Activated naive CD4-positive, alpha-beta T cell treated with anti-CD3 and anti-CD28 coated beads, Interleukin-2, amount 50 U/mL, for 72 hours (primary cell): Measurements from ENCODE around the gene SECTM1. TPM values are rescaled to one million over a fixed set of nuclear protein-coding genes. Genes with fewer than 3 reads are reported as not detected.

Source experiments
- ATAC-seq, 2 donors: fragments of 150-1000 bp; cut with Tn5 transposase; 2 replicates each; pipeline ENCODE4 v1.10.0; 2021; ENCODE audit warnings: mild to moderate bottlenecking in 2 of 2, moderate library complexity in 2 of 2
- DNase-seq, 2 donors: peaks; one replicate each; pipeline ENCODE4 v3.0.0; 2021 to 2022; ENCODE audit warnings: low spot score in 2 of 2
- H3K27ac Mint-ChIP-seq, 2 donors: one replicate each; pipeline ENCODE4 v1.8.0; 2022; ENCODE audit warnings: mild to moderate bottlenecking in 2 of 2, mixed read lengths in 2 of 2
- H3K36me3 Mint-ChIP-seq, 2 donors: one replicate each; pipeline ENCODE4 v1.8.0; 2022; ENCODE audit warnings: mixed read lengths in 2 of 2
- H3K9me3 Mint-ChIP-seq, 2 donors: one replicate each; pipeline ENCODE4 v1.8.0; 2022; ENCODE audit warnings: mixed read lengths in 2 of 2
- total RNA-seq, 2 donors: library from RNA; stranded (reverse); gene quantifications; one replicate each; pipeline ENCODE4 v1.2.3, GENCODE V29; 2022

SECTM1 gene
- total RNA-seq, 2 donors from 2014 or later: 2.3 to 13.7 TPM

DNA sequence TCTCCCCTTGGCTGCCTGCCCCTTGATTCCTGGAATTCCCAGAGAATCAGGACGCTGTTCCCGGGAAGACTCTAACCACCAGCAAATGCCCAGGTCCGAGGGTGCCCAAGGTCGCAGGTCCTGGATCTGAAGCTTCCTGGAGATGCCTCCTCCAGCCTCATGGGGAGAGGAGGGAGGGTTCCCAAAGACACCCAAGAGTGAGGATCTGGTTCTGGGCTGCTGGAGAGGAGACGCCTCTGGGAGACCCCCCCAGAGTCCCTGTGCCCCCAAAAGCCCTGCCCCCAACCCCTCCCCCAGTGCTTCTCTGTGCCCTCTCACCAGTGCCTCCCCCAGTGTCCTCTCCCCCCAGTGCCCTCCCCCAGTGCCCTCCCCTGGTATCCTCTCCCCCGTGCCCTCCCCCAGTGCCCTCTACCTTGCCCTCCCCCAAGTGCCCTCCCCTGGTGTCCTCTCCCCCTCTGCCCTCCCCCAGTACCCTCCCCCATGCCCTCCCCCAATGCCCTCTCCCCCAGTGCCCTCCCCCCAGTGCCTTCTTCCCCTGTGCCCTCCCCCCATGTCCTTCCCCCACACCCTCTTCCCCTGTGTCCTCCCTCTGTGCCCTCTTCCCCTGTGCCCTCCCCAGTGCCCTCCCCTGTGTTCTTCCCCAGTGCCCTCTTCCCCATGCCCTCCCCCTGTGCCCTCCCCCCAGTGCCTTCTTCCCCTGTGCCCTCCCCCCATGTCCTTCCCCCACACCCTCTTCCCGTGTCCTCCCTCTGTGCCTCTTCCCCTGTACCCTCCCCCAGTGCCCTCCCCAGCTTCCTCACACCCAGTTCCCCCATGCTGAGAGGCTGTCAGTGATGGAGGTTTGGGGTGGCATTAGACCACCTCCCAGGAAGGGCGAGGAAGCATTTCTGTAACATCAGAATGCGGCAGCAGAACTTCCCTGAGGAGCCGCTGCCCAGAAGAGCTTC lies 6.3 kb upstream of the SECTM1 start:
- no peaks in the 10 kb centered on the region for H3K36me3 Mint-ChIP-seq
- no peaks in the 10 kb centered on the region for H3K9me3 Mint-ChIP-seq
- DNase-seq (no peak), ATAC-seq (no peak)
- no peak overlapping the region for H3K27ac Mint-ChIP-seq

DNA sequence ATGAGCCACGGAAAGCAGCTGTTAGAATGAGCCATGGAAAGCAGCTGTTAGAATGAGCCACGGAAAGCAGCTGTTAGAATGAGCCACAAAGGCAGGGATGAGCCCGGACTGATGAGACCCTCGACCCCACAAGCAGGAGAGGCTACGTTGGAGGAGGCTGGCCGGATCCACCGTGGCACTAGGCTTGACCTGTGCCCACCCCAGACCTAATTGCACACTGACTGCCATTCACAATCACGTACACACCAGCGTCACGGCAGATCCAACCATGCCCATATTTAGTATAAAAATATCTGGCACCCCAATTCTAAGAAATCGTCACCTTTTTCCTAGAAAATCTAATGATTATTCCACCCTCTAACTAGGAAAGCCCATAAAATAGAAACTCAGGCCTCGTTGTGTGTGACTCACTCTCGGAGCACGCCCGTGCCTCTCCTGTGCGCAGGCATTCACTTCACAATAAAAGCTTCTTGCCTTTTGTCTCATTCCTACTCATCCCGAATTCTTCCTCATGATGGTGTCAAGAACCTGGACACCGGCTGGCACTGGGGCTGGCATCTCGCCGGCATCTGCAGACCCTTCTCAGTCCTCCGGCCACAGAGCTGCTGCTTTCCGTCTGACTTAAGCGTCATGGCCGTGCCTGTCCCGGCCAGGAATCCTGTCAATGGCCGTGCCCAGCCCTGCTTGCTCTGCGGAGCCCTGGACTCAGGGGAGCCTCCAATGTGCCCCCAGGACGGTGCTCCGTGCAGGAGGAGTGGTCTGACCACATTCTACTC lies 5.5 kb upstream of the SECTM1 start:
- H3K27ac Mint-ChIP-seq: no peak overlapping the region
- no peaks in the 10 kb centered on the region for H3K36me3 Mint-ChIP-seq
- no peak for DNase-seq
- no peaks in the 10 kb centered on the region for H3K9me3 Mint-ChIP-seq
- ATAC-seq: no peak

DNA sequence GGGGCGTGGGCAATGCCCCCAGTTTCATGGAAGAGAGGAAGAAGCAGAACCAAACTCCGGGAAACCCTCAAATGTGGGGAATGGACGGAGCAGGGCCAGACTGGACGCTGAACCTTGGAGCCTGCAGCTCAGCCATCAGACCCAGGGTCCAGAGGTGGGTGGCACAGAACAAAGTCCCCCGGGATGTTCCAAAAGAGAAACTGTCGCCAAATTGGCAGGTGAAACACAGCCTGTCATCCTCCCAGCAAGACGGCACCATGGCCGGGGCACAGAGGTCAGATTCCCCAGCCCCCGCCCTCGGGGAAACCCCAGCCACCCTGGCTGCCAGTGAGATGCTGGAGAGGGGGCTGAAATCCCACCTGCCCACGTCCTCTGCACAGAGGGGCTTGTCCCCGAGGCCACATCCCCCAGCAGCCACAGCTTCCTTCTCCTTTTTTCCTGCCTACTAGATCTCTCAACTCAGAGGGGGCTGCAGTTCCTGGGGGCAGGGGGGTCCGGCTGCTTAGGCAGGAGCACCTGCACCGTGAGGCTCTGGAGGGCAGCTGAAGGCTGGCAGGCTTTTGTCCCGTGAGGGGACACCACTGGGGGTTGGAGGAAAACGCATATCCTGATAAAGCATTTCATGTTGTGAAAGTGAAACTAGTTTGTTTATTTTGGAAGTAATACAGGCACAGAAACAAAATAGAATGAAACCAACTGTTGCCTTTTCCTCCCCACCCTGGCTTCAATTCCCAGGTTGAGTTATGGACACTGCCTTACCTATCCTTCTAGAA lies 1.2 kb upstream of the SECTM1 start:
- H3K36me3 Mint-ChIP-seq: no peaks in the 10 kb centered on the region
- ATAC-seq (peak in 1 of 2 donors; percentile 6), DNase-seq (no peak)
- peak overlapping the region in 1 of 2 donors; percentile 90 for H3K27ac Mint-ChIP-seq
- H3K9me3 Mint-ChIP-seq: no peaks in the 10 kb centered on the region

DNA sequence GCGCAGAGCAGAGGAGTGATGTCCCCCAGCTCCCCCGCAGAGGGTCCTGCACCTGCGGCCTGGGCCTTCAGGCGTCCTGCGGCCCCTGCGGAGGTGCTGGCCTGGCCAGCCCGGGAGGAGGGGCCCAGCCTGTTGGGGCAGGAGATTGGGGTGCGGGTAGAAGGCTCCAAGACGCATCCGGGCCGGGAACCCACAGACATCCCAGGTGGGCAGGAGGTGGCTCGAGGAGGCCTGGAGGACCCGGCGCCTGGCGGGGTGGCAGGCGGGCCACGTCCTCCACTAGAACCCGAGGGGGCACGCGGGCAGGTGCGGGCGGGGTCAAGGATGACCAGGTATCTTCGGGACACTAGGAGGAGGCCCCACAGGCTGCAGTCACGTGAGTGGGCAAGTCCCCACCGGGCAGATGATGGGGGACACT lies 647 bp upstream of the SECTM1 start:
- DNase-seq: no peak
- no peak overlapping the region for H3K27ac Mint-ChIP-seq

DNA sequence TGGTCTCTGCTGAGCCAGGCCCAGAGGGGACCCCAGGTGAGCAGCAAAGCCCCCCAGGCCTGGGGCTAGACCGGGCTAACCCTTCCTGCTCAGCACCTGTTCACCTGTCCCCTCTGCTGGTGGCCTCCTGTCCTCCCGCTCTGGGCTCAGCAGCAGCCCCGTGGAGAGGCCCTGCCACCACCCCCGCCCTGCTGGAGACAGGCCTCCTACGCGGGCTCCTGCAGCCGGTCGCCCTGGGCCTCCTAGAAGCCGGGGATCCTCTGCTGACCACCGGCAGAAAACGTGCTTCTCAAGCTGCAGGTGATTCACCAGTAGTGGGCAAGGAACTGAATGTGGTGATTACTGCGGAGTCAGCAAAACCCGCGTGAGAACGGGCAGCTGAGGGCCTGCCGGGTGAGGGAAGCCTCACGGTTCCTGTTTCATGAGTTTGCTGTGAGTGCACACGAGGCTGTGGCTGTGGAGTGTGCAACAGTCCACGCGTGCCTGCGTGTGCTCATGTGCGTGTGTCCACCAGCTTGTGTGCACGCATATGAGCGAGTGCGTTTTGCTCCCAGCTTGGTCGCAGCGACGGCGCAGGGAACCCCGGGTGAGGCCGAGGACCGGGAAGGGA lies 792 bp downstream of the SECTM1 start:
- Mint-ChIP-seq H3K36me3 (no peaks in the 10 kb centered on the region), H3K27ac (peak overlapping the region in 1 of 2 donors; percentile 22)
- DNase-seq: no peak

More for the DNA sequence above, 647 bp upstream of the SECTM1 start:
- Mint-ChIP-seq H3K9me3 (no peaks in the 10 kb centered on the region), H3K36me3 (no peaks in the 10 kb centered on the region)
- ATAC-seq: no peak

DNA sequence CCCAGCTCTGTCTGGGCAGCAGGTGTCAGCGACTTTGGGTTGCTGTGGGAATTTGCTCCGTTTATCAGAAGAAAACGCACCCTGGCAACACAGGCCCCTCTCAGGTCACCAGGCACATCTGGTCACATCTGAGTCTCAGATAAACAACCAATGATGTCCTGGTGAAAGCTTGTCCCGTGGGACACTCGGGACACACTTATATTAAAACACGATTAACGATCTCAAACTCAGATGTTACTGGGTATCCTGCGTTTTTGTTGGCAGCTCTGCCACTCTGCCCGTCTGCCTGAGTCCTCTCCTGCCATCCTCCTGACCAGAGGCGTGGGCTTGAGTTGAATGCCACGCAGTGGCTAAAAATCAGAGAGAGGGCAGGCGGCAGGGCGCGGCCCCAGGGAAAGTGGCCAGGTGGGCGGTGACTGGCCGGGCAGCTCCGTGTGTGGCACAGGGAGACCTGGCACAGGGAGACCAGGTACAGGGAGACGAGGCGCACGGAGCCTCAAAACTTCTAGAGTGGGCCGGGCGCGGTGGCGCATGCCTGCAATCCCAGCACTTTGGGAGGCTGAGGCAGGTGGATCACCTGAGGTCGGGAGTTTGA lies 2.1 kb downstream of the SECTM1 start:
- ATAC-seq (no peak), DNase-seq (no peak)
- no peaks in the 10 kb centered on the region for H3K9me3 Mint-ChIP-seq
- H3K27ac Mint-ChIP-seq: no peak overlapping the region
- H3K36me3 Mint-ChIP-seq: no peaks in the 10 kb centered on the region

More for the DNA sequence above, 792 bp downstream of the SECTM1 start:
- H3K9me3 Mint-ChIP-seq: no peaks in the 10 kb centered on the region
- ATAC-seq: peak; percentile 27 to 65

DNA sequence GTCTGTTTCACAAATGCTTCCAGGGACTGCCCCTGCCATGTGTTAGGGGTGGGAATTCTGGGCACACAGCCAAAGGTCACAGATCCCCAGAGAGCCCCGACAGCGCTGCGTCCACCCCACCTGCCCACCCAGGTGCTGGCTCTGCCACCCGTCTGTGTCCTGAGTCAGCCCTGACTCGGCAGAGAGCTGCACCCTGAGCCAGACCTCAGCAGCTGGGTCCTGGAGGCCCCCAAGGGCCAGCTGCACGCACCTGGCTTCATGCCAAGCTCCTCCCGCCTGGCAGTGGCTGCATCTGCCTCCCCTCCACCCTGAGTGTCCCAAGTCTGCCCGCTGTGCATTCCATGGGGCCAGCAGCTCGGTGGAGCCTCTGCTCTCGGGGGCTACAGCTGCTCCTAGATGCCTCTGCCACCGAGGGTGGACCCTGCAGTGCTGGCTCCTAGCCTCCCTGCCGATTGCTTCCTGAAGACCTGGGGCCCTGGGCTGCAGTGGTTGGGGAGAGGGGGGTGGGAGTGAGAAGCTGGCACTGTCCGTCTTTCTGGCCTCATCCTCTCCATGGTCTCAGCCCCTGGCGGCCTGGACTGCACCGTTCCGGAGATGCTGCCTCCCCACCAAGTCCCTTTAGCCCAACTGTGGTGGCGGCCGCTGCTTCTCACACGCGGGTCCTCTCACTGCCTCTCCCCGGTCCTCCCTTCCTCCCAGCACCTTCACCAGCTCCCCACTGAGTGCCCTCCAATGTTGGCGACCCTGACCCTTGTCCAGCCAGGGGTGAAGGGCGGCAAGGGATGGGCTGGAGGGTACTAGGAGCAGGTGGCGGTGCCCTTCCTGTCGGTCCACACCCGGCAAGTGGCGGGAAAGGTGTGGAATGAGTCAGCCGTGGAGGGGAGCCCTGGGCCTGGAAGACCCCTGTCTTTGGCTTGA lies 3.0 kb downstream of the SECTM1 start:
- Mint-ChIP-seq H3K9me3 (no peaks in the 10 kb centered on the region), H3K27ac (no peak overlapping the region), H3K36me3 (no peaks in the 10 kb centered on the region)
- ATAC-seq: no peak
- DNase-seq: no peak

DNA sequence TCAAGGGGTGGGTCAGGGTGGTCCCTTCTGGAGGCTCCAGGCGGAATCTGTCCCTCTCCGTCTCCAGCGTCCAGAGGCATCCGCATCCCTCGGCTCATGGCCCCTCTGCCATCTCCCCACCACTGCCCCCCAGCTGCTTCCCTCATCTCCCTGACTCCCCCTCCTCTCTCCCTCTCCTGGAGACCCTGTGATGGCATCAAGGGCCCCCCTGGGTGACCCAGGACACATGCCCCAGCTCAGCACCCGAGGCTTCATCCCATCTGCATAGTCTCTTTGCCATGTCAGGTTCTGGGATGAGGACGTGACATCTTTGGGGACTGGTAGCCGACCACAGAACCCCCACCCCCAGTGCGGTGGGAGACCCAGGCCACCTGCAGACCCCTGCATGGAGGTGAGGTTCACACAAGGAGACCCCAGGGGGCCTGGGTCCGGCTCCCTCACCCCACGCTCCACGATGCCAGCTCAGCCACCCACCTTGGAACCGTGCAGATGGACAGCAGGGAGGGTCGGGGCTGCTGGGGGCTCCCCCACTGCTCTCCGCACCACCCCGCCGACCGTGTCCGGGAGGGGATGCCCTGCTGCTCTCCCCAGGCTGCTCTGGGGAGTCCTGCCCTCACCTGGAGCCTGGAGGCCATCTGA lies 3.8 kb downstream of the SECTM1 start:
- H3K27ac Mint-ChIP-seq: no peak overlapping the region
- no peak for ATAC-seq
- peaks cover 0 to under 1% of the 10 kb centered on the region in 2 donors for H3K36me3 Mint-ChIP-seq
- no peak for DNase-seq
- H3K9me3 Mint-ChIP-seq: no peaks in the 10 kb centered on the region

DNA sequence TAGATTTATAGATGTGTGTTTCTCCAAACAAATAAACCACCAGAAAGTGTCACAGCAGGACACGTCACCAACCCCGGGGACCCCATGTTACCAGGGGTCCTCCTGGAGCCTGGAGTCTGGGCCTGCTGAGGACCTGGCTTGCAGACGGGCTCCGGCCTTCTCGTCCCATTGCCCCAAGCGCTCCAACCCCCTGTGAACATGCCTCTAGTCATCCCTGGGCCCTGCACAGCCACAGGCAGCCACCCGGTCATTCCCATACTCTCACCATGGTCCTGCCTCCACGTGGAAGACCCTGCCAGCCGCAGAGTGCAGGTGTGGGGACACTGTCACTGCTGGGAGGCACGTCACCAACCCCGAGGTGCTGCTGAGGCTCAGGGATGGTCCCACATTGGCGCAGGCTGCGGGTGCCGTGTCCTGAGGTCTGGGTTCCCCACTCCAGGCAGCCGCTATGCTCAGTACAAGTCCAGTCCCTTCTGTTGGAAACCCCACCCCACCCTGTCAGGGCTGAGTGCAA lies 4.5 kb downstream of the SECTM1 start:
- no peak for DNase-seq
- H3K9me3 Mint-ChIP-seq: no peaks in the 10 kb centered on the region
- ATAC-seq: no peak
- no peak overlapping the region for H3K27ac Mint-ChIP-seq
- H3K36me3 Mint-ChIP-seq: peaks cover 0 to 5% of the 10 kb centered on the region in 2 donors

DNA sequence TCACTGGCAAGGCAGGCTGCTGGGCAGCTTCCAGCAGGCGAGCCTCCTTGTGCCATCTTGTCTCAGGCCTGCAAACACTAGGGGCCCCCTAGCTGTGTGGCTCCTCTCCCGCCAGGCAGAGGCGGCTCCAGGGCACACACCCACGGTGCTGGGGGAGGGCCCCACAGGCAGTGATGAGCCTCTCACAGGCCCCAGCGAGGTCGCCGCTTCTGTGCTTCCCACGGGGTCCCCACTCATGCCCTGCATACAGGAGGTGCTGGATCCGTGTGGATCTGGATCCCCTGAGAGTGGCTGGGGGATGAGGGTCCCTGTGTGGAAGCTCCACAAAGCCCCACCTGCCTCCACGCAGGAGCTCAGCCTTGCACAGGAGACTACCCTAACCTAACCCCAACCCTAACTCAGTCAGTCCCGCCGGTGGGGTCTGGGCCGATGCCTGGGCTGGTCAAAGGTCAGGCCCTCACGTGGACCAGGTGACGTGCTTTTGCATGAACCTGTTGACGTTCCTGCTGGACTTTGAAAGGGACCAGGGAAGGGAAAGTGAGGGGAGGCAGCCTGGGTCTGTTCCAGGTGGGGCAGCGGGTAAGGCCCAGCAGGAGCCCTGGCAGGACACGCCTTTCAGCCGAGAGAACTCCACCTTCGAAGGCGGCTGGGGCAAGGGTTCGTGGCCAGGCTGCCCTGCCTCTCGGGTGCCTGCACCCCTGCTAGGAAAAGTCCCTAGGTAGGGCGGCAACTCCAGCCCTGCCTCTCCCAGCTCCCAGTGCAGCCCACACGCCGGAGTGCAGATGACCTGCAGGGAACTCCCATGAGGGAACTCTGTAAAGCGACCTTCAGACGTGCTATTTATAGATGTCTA lies 5.2 kb downstream of the SECTM1 start:
- no peak for DNase-seq
- ATAC-seq: no peak
- Mint-ChIP-seq H3K9me3 (no peaks in the 10 kb centered on the region), H3K36me3 (peaks cover 0 to 5% of the 10 kb centered on the region in 2 donors), H3K27ac (no peak overlapping the region)

DNA sequence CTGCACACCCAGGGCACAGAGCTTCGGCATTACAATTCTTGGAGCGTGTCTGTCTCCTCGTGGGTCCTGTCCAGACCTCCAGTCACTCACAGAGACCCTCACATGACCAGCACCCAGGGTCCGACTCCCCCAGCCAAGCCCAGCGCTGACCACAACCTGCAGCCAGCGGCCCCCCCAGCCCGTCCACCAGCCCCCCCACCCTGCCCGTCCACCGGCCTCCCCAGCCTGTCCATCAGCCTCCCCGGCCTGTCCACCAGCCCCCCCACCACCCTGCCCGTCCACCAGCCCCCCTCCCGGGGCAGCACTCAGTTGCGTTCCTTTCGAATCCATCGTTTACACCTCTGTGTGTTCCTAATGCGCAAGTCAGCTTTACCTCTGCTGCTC lies 5.8 kb downstream of the SECTM1 start:
- H3K36me3 Mint-ChIP-seq: peaks cover 0 to 5% of the 10 kb centered on the region in 2 donors
- no peak for DNase-seq
- no peak for ATAC-seq
- H3K9me3 Mint-ChIP-seq: no peaks in the 10 kb centered on the region
- no peak overlapping the region for H3K27ac Mint-ChIP-seq

DNA sequence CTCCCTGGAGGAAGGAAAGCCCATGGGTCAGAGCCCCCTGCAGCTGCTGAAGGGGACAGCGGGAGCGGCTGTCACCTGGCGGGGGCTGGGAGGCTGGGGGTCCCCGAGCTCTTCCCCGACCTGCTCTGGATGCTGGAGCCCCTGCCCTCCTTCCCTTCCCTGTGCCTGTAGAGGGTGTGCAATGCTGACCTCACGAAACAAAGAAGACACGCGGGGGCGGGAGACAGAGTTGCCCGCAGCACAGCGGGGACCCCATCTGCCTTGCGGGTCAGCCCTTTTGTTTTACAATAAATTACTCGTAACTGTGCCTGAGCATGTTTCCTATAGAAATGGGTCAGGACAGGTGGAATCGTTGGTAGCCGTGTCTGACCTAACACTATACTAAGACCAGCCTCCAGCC lies 6.3 kb downstream of the SECTM1 start:
- ATAC-seq: no peak
- no peak overlapping the region for H3K27ac Mint-ChIP-seq

DNA sequence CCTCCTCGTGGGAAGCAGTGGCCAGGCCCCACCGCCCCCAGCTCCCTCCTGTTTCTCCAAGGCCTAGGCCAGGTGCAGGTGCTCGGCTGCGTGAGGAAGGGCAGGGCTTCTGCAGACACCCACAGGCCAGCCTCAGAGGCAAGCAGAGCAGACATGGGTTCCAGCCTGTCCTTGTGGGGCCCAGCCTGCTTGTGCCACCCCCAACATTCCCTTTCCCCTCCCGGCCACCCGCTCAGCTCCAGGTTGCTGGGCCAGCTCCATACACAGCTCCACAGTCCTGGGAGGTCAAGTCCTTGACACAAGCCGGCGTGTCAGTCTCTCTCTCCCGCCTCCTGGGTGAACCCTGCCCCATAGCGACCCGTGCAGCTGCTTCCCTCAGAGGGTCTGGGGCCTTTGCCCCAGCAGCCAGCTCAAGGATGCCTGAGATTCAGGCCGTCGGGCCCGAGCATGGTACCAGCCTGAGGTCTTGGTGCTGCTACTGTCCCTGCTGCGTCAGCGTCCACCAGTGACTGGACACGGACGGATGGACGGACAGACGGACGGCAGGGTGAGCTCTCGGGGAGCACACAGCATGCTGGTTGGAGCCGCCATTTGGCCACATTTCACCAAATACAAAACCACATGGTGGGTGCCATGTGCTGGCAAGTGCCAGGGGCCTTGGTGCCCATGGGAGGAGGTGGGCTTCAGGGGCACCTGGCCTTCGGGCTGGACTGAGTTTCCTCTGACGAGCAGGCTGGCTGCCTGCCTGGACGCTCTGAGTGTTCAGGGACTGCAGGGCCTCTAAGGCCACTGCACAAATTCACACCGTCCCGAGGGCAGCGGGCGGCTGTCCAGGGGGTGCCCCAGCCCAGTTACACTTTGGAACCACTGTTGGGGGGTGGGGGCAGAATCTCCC lies 8.0 kb downstream of the SECTM1 start:
- ATAC-seq (no peak), DNase-seq (no peak)
- Mint-ChIP-seq H3K9me3 (no peaks in the 10 kb centered on the region), H3K36me3 (peaks cover 0 to 16% of the 10 kb centered on the region in 2 donors), H3K27ac (peak overlapping the region in 1 of 2 donors; percentile 52)

More for the DNA sequence above, 6.3 kb downstream of the SECTM1 start:
- no peak for DNase-seq
- Mint-ChIP-seq H3K36me3 (peaks cover 0 to 5% of the 10 kb centered on the region in 2 donors), H3K9me3 (no peaks in the 10 kb centered on the region)
